CD1c-positive myeloid dendritic cell (primary cell): Measurements from ENCODE around the gene ST6GALNAC1.

Experiments used
- DNase-seq: peaks from one replicate; pipeline ENCODE4 v3.0.0-alpha.2; 2016; ENCODE audit errors: extremely low spot score

ST6GALNAC1 gene

GRCh38 chr17:76581515-76581914, 62.0 kb downstream of the ST6GALNAC1 start:
- no peak for DNase-seq

GRCh38 chr17:76579281-76579680, 64.3 kb downstream of the ST6GALNAC1 start:
- DNase-seq = peak; percentile 78

- no peak for DNase-seq
These were observed 65.2 kb downstream of the ST6GALNAC1 start for GRCh38 chr17:76578376-76578775.

GRCh38 chr17:76577876-76578275, 65.7 kb downstream of the ST6GALNAC1 start:
- no peak for DNase-seq

- DNase-seq = no peak
These were observed 67.4 kb downstream of the ST6GALNAC1 start for GRCh38 chr17:76576189-76576588.

GRCh38 chr17:76575570-76575969, 68.0 kb downstream of the ST6GALNAC1 start:
- DNase-seq = no peak
